Measurements from ENCODE around the gene CDHR3. TPM values are rescaled to one million over a fixed set of nuclear protein-coding genes. Genes with fewer than 3 reads are reported as not detected.

CDHR3 gene
- total RNA-seq, 1 experiment from 2014 or later: 8.7 TPM

GRCh38 chr7:105972276-105972675 lies 9.2 kb downstream of the CDHR3 start:
- H3K27me3 ChIP-seq (ENCODE audit: insufficient read depth, low read depth): no peaks in the 10 kb centered on the region
- H2AFZ ChIP-seq: no peak overlapping the region
- ChIA-PET CTCF (interaction anchor here (0.6 kb wide), 1 partner anchor 571 kb away, joined by 3 read pairs; no protein-coding TSS in a partner anchor), POLR2A (ENCODE audit: unreplicated experiment) (no interaction called here)
- intact Hi-C loops (cut with micrococcal nuclease; ENCODE audit: unreplicated experiment): no loop called here
- no peak overlapping the region for H3K4me3 ChIP-seq
- no TSS peak for BruUV-seq (replicated peaks)
- H3K79me2 ChIP-seq (ENCODE audit: low read depth): no peaks in the 10 kb centered on the region
- no peaks in the 10 kb centered on the region for H3F3A ChIP-seq (ENCODE audit: insufficient read depth, low read depth)
- no peaks in the 10 kb centered on the region for H4K20me1 ChIP-seq (ENCODE audit: insufficient read depth)
- TF ChIP-seq CTCF (conservative IDR thresholded peaks at IDR 0.05): no peak
- no peak overlapping the region for H3K27ac ChIP-seq
- H3K4me2 ChIP-seq: no peak overlapping the region
- H3K9me2 ChIP-seq (ENCODE audit: insufficient read depth): no peaks in the 10 kb centered on the region
- H3K9me3 ChIP-seq (ENCODE audit: insufficient read depth, low read depth): no peaks in the 10 kb centered on the region
- no peaks in the 10 kb centered on the region for H3K36me3 ChIP-seq (ENCODE audit: low read depth)
- DNase-seq: no peak
- no peaks in the 10 kb centered on the region for H3K4me1 ChIP-seq (replicated peaks; ENCODE audit: insufficient read depth)

- H2AFZ ChIP-seq: no peak overlapping the region
- no peak overlapping the region for H3K4me2 ChIP-seq
- H3K9me3 ChIP-seq (ENCODE audit: insufficient read depth, low read depth): no peaks in the 10 kb centered on the region
- no peaks in the 10 kb centered on the region for H3K36me3 ChIP-seq (ENCODE audit: low read depth)
- intact Hi-C loops (cut with micrococcal nuclease; ENCODE audit: unreplicated experiment): no loop called here
- TF ChIP-seq EZH2 (IDR thresholded peaks at IDR 0.05; ENCODE audit: low read depth): no peak
- TF ChIP-seq CTCF (conservative IDR thresholded peaks at IDR 0.05): no peak
- no peaks in the 10 kb centered on the region for H3K27me3 ChIP-seq (ENCODE audit: insufficient read depth, low read depth)
- no peaks in the 10 kb centered on the region for H3K9me2 ChIP-seq (ENCODE audit: insufficient read depth)
- no peak overlapping the region for H3K4me3 ChIP-seq
- no peaks in the 10 kb centered on the region for H3F3A ChIP-seq (ENCODE audit: insufficient read depth, low read depth)
- ChIA-PET POLR2A (ENCODE audit: unreplicated experiment) (interaction anchor here (0.6 kb wide), 1 partner anchor 70 kb away, joined by 4 read pairs; no protein-coding TSS in a partner anchor), CTCF (no interaction called here)
- no peak overlapping the region for H3K27ac ChIP-seq
- no peak for DNase-seq
- H4K20me1 ChIP-seq (ENCODE audit: insufficient read depth): no peaks in the 10 kb centered on the region
- no peaks in the 10 kb centered on the region for H3K4me1 ChIP-seq (replicated peaks; ENCODE audit: insufficient read depth)
- H3K79me2 ChIP-seq (ENCODE audit: low read depth): no peaks in the 10 kb centered on the region
- no TSS peak for BruUV-seq (replicated peaks)
Observed at GRCh38 chr7:105974471-105974870, 11.4 kb downstream of the CDHR3 start.

DNA sequence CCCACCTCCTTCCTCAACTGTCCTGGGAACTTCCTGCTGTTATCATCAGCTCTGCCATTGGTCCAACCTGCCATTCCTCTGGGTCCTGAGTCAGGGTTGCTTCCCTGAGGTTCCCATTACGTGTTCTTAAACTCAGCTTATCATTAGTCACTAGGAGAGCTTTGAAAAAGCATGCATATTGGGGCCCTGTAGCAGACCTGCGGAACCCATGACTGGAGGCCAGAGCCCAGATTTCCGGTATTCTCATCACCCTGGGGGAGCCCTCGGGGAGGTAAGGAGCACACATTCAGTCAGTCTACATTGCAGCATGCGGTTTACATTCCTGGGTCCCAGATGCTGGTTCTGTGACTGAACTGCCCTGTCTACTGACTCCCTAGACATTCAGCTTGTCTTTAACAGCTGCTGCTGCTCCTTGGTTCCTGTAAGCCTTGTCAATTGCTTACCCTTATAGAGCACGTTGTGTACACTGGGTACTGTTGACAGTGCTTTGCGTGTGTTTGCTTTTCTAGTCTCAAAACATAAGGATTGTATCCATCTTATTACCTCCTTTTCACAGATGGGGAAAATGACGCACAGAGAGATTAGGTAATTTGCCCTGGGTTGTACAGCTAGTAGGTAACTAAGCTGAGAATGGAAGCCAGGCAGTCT lies 12.8 kb downstream of the CDHR3 start:
- H3K9me2 ChIP-seq (ENCODE audit: insufficient read depth): no peaks in the 10 kb centered on the region
- intact Hi-C loops (cut with micrococcal nuclease; ENCODE audit: unreplicated experiment): no loop called here
- POLR2A ChIA-PET (ENCODE audit: unreplicated experiment): no interaction called here
- no peaks in the 10 kb centered on the region for H3F3A ChIP-seq (ENCODE audit: insufficient read depth, low read depth)
- TF ChIP-seq CTCF (conservative IDR thresholded peaks at IDR 0.05) (no peak), EZH2 (IDR thresholded peaks at IDR 0.05; ENCODE audit: low read depth) (no peak)
- CTCF ChIA-PET: no interaction called here
- H2AFZ ChIP-seq: no peak overlapping the region
- DNase-seq: no peak
- no peaks in the 10 kb centered on the region for H3K9me3 ChIP-seq (ENCODE audit: insufficient read depth, low read depth)
- no peaks in the 10 kb centered on the region for H3K79me2 ChIP-seq (ENCODE audit: low read depth)
- no peaks in the 10 kb centered on the region for H4K20me1 ChIP-seq (ENCODE audit: insufficient read depth)
- H3K4me1 ChIP-seq (replicated peaks; ENCODE audit: insufficient read depth): no peaks in the 10 kb centered on the region
- H3K4me3 ChIP-seq: no peak overlapping the region
- H3K4me2 ChIP-seq: no peak overlapping the region
- no peaks in the 10 kb centered on the region for H3K36me3 ChIP-seq (ENCODE audit: low read depth)
- H3K27ac ChIP-seq: no peak overlapping the region
- no peaks in the 10 kb centered on the region for H3K27me3 ChIP-seq (ENCODE audit: insufficient read depth, low read depth)
- no TSS peak for BruUV-seq (replicated peaks)
